Measurements from ENCODE around the gene NACAD.
"Not testable (repeated sequence)": the region's sequence is repeated elsewhere in the genome, so short reads cannot be mapped to it uniquely, and the experiment has no call there.

NACAD gene

DNA sequence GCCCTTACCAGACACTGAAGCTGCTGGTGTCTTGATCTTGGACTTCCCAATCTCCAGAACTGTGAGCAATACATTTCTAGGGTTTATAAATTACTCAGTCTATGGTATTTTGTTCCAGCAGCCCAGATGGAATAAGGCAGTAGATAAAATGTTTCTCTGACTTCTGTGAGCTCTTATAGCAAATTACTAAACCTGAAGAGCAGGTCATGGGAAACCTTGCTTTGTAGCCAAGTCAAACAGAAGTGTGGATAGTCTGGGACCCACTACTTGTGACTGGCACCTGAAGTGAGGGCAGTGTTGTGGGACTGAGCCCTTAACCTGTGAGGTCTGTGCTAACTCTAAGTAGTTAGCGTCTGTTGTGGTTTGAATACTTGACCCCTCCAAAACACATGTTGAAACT is 27.3 kb upstream of the NACAD start:
- DNase-seq = no peak

DNA sequence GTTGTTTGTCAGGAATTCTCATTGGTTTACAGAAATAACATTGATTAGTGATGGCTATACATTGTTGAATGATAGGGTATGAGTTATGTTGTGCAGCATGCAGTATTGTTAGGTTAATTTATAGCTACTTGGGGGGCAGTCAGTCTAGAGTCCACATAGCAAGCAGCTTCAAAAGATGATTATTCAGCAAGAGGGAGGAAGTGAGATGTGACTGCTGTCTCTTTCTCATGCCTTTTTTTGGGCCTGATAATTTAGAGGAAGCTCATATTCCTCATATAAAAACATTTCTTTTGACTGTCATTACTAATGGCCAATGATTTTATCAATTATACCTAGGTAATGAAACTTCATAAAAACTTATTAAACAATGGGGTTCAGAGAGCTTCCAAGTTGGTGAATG is 26.2 kb upstream of the NACAD start:
- no peak for DNase-seq

DNA sequence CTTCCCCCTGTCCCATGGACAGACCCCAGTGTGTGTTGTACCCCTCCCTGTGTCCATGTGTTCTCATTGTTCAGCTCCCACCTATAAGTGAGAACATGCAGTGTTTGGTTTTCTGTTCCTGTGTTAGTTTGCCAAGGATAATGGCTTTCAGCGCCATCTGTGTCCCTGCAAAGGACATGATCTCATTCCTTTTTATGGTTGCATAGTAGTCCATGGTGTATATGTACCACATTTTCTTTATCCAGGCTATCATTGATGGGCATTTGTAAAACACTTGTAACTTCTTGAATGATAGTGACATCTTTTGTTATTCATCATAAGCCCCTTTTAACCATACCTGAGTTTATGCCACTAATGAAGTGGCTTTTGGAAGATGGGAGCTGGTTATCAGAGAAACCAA is 25.5 kb upstream of the NACAD start:
- DNase-seq = not testable (repeated sequence)

DNA sequence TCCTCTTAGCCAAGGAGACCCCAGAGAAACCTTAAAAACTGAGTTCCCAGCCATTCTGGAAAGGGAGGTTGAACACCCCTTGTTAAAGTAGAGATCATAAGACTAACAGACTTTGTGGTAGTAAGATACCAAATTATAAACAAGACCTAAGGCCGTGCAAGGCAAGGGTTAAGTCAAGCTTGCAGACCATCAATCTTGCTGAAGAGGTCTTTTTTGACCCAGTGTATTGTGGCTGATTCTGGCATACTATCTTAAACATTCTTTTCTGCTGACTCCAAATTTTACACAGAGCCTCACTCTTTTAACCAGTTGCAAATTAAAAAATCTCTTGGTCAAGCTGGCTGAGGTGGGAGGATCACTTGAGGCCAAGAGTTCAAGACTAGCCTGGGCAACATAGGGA is 23.9 kb upstream of the NACAD start:
- DNase-seq = no peak

DNA sequence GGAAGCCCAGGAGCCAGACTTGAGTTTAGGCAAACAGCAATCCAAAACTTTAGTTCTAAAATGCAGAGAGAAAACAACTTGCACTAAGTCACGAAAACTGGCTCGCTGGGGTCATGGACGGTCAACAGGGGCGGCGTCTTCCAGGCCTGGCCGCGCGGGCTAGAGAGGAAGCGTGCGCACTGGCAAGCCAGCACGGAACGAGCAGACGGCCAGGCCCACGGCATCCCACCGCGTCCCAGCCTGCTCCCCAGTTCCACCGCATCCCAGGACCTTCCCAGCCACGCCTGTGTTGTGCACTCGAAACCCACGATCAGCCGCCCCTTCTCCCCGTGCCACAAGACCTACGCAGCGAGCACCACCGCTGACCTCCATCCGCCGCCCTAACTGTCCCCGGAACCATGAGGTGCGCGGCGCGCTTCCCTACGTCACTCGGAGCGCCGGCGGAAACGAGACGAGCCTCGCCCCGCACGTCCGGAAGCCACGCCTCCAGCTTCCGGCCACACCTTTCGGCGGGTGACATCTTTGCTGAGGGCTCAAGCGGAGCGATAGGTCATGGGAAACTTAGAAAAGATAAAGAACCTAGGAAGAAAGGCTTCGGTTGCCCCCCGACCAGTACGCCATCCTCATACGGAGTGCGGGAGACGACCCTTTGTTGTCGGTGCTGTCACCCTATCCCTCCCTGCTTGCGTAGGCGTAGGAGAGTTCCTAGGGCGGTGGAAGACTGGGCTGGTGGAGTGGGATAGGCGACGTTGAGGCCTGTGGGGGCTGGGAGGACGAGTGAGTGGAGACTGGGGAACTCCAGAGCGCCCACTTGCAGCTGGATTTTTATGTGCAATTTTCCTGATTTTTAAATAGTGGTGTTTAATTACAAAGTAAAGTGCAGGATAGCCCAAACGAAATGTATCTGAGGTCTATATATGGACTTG is 22.8 kb upstream of the NACAD start, which contains the start of gene TBRG4:
Gene TBRG4, minus strand, starts transcription at position 400 of the 926 bp plus-strand sequence. CDS start 2,460 bp downstream, outside the sequence.
- DNase-seq = peak; percentile 80 to 84

DNA sequence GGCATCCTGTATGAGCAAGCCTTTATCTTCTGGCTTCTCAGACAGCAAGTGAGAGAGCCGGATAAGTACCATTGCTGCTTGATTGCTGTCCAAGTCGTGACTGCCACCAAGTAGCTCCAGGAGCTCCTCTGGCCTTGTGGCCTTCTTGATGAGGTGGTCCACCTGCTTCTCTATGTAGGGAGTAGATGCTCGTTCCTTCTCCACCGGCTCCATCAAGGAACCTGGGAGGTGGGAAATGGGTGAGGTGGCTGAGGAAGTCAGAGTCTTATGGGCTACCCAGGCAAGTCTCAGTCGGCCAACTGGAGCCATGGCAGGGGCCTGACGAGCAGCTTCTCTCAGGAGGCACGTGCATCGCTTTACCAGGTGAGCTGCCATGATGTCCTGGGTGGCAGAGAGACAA is 20.1 kb upstream of the NACAD start:
- no peak for DNase-seq

DNA sequence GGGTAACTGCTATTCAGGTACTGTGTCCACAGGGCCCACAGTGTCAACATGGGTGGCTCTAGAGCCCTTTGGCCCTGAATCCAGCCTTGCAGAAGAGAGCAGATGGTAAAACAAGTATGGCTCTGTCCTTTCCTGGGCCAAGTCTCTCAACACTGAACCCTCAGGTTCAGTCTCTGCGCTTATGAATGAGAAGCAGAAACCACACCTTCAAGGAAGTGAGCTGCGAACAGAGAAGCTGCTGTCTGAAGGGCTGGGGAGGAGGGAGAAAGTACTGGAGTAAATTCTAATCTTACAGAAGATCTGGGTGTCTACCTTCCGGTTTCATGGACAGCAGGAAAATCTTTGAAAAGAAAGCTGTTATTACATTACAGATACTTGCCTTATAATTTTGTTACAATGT is 18.6 kb upstream of the NACAD start:
- no peak for DNase-seq

DNA sequence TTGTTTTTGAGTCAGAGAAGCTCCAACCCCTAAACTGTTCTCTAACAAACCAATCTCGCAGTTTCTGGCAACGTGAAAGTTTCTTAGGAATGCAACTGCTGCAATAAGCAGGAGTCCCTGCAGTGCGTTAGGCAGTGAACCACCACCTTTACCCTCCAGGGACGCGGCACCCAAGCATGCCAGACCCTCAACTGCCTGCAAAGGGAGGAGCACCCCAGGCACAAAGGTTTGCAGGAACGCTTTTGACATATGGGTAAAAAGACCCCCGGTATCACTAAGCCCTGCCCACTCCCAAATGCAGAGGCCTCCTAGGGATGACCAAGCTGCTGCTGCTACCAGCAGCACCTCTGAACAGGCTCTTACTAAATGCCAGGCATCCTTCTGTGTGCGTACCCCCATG is 18.1 kb upstream of the NACAD start:
- DNase-seq = no peak

DNA sequence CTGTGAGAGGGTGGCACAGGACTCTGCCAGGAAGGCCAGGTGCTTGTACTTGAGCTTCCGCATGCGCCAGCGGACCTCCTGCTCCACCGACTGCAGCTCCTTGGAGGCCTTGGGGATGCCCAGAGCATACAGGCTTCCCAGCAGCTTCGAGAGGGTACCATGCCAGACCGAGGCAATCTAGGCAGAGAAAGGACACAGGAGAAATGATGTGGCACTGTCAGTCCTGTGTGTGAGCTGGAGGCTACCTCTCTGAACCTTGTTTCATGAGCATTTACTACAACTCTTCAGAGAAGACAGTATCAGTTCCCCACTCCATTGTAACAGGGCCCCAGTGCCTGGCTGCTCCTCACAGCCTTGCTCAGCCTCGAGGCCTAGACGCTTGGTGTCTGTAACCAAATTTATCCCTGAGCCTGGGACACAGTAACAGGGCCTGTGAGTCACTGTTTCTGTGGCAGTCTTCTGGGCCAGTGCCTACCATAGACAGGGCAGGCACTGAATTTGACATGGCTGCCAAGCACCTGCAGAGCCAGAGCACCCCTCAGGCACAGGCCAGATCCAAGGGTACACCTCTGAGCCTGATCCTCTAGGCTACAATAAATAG is 16.9 kb upstream of the NACAD start:
- DNase-seq = no peak

DNA sequence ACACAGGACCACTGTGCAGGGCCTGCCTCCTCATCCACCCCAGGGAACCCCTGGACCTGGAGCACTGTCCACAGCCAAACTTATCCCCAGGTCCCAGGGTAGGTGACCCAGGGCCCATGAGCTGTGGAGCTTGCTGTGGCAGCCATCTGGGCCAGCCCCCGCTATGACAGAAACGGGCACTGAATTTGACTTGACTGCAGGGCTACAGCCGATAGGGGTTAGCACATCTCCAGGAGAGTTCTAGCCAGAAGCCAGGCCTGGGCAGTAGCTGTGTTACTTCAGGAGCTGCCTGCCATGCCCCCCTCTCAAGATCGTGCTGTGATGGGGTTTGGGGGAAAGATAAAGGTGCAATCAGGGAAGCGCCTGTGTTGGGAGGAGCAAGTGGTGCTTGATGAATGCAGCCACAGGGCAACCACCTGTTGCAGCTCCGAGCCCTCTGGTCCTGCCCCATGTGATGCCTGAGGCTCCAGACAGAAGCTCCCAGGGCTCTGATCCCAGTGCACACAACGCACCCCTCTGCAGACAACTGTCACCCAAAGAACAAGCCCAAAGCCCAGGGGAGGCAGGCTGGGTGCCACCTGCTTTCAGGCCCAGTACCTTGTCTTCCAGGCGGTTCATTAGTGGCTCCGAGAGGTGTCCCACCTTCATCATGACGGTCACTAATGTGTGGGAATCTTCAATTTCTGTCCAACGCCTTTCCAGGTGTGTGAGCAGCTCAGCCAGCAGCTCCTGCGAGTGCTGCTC is 16.2 kb upstream of the NACAD start:
- no peak for DNase-seq

DNA sequence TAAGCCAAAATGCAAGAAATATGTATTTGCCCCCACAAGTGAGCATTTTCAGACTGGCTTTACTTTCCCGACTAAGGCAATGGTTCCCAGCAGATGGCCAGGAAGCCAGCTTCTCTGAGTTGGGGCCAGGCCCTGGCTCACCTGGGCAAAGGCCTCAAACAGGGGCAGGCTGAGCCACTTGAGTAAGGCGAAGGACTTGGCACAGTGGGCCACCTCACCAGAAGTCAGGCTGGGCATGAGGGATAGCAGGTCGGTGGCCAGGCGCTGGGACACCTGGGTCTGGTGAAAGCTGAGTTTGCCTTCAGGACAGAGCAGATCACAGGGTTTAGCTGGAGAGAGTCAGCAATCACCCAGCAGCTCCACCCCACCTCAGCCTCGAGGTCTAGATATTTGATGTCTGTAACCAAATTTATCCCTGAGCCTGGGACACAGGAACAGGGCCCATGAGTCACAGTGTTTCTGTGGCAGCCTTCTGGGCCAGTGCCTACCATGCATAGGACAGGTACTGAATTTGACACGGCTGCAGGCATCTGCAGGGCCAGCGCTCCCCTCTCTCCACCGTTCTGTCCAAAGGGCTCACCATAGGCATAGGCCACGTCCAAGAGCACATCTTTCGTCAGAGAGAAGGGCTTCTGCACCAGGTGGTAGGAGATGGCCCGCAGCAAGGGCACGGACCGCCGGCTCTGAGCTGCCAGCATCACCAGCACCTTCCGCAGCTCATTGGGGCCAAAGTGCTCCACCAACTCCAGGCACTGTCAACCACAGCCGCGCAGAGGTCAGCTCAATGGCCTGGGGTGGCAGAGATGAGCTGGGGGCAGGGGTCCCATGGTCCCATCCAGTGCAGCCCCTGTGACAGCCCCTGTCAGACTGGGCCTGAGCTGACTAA is 15.4 kb upstream of the NACAD start:
- DNase-seq = no peak

DNA sequence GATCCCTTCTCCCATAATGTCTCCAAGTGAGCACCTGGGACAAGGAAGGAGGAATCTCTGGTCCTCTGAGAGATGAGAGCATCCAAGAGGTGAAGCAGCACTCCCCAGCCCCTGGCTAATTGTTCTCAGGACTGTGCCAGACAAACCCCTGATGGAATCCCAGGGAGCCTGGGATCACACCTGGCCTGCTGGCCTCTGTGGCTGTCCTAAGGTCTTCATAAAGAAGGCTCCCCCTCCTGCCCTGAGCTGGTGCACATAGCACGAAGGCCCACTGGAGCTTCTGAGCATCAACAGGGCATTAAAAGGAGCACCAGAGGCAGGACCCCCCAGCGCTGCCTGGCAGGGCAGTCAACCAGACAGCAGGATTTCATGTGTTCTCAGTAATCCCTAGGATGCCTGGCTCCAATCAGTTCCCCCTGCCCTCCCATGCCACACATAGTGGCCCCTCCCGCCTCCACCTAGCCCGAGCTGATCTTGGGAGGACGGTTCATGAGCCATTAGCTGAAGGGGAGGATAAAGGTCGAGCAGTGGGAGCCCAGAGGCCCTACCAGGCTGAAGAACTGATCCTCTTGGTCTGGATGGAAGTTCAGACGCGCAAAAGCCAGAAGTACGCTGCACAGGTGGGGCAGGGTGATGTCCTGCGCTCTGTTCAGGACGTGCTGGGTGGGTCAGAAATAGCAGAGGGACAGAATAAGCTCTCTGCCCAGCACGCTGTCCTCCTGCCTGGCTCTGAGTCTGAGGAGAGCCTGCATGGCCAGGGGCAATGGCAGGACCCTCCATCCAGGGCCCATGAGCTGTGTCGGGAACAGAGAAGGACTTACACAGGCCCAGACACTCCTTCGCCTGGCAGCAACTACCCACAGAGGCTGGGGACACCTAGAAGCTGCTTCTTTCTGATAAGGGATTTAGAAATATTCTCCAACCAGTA is 14.3 kb upstream of the NACAD start:
- DNase-seq = no peak

DNA sequence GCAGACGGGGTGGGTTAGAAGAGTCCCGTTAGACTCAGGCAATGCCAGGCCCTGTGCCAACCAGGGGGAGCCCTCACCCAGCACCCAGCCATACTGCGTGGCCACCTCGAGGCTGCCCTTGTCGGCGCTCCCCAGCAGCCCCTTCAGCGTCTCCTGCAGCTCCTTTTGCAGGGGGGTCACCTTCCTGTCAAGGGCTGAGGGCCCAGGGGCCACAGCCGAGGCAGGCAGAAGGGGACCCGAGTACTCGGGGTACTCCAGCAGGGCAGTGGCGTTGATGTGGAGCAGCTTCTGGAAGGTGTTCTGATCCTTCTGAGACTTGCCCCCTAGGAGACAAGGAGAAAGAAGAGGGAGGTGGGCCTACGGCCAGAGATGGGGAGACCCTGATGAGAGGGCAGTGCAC is 13.0 kb upstream of the NACAD start:
- DNase-seq = no peak

DNA sequence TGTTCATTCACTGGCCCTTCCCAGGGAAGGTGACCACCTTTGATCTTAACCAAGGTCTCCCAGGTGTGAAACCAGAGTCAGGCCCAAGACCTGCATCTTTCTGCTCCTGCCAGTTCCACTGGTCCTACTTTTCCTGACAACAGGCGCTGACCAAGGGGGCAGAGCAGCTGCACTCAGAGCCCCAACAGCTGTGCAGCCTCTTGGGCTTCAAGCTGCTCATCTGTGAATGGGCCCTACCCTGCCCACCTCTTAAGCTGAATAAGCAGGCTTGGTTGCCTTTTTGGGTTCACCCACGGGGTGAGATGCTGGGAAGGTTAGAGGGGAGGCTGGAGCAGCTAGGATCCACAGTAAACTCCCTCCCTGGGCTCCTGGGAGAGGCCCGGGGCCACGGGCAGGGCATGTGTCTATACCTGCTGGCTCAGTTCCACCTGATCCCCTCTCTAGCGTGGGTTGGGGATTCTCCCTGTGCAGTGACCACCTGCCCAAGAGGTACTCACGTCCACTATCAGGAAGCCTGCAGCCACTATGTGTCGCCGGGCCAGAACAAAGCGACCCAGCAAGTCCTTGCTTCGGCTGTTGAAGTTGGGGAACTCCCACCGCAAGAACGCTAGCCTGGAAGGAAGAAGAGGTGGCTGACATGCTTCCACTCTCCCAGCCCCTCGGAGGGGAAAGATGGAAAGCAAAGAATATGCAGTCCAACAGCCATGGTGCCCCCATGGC is 12.2 kb upstream of the NACAD start:
- DNase-seq = no peak

DNA sequence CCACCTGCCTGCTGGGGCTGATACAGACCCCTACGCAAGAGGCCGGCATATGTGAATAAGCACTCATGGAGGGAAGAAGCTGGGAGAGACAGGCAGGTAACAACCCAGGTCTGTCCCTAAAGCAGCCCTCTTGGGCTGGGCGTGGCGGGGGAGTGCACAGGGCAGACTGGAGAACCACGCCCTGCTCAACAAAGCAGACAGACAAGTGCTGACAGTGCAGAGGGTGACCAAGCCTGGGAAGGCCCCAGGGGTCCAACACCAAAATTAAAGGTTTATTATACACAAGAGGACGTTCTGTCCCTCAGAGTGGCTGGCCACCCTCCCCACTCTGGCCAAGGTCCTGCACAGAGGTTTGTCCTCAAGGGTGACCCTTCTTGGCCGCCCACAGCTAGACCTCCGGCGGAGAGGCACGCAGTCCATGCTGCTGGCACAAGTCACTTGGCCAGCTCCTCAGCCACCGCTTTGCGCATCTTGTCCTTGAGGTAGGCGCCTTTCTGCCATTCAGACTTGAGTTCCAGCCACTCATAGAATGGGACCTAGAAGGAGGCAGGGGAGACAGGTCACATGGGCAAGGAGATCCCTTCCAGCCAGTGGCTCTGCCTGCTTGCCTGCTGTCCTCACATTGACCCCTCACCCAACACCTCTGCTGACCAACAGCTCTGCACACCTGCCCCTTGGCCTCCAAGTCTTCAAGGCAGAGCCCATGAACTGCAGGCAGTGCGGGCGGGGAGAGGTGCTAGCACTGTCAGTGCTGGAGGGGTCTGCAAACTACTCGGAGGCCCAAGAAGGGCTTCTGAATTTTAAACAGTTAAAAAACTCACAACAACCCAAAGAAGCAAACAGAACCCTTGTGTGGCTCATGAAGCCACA is 11.4 kb upstream of the NACAD start:
- DNase-seq = no peak

DNA sequence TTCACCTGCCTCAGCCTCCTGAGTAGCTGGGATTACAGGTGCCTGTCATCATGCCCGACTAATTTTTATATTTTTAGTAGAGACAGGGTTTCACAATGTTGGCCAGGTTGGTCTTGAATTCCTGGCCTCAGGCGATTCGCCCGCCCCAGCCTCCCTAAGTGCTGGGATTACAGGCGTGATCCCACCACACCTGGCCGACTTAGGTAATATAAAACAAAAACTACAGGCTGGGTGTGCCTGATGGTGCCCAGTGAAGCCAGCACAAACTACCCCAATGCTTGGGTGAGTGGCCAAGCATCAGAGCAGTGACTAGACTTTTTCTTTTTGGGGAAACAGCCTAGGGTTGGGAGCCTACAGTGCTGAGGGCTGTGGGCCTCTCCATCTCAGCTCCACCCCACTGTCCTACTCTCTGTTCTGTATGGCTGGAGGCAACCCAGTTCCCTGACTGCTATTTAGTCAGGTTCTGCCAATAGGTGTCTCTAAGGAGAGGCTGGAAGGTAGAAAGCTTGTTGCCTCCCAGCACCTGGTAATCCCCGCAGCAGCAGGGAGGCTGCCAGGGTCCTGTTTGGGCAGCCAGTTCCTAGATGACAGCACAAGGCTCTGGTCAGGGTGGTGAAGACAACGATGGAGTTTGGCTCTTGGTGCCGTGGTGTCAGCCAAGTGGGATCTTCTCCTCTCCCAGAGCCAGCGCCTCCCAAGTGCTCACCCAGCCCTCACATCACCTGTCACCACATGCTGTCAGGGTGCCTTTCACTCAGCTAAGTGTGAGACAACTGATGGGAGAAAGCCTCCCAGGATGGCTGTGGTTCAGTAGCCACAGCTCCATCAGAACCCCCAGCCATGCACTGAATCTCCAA is 10.4 kb upstream of the NACAD start:
- no peak for DNase-seq

DNA sequence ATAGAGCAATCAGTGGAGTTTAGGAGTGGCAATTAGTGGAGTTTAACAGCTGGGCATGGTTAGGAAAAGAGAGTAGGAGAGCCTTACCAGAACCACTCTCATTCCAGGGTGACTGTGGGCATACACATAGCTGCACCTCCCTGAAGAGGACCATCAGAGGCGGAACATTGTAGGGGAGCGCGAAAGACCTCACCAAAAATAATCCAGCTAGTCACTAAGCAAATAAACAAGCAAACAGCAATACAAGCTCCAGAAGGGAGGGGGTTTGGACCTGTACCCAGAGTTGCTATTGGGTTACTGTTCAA is 4.1 kb upstream of the NACAD start:
- DNase-seq = no peak

DNA sequence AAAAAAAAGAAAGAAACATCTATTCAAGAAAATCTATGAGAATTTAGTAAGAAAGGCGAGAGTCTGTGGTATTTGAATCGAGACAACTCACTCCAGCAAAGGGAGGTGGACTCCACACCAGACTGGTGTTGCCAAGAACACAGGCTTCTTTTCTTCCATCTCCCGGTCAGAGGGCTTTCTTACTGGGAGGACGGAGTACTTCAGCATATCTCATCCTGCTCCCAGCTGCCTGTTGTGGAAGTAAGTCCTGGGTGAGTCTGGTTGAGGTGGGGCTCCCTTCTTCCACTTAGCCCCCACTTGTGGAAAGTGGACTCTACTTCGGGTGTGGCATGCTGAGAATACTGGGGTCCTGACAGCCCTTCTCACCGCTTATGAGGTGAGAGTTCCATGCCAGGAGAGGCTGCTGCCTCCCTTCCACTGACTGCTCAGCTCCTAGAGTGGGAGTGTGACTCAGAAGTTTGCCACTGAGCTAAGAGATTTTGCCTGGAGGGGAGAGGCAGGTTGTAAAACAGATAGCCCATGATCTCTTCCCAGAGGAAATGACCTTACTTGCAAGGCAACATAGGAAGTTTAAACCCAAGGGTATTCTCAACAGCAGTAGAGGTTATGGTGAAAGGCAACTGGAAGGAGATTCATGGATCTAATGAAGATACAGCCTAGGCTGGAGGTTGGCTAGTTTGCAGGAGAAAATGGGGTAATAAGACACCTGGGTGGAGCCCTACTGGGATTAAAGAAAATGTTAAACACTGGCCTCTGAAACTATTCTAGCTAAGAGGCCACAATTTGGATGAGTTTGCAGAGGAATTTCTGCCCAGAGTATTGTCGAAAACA is 3.5 kb upstream of the NACAD start:
- no peak for DNase-seq
